OCI-M1 (cell line): ENCODE results near the gene MRGPRD.

ENCODE experiments used
- DNase-seq: peaks from one replicate; lab custom pipeline; 2025; lab: John Stamatoyannopoulos, UW

MRGPRD gene

DNA sequence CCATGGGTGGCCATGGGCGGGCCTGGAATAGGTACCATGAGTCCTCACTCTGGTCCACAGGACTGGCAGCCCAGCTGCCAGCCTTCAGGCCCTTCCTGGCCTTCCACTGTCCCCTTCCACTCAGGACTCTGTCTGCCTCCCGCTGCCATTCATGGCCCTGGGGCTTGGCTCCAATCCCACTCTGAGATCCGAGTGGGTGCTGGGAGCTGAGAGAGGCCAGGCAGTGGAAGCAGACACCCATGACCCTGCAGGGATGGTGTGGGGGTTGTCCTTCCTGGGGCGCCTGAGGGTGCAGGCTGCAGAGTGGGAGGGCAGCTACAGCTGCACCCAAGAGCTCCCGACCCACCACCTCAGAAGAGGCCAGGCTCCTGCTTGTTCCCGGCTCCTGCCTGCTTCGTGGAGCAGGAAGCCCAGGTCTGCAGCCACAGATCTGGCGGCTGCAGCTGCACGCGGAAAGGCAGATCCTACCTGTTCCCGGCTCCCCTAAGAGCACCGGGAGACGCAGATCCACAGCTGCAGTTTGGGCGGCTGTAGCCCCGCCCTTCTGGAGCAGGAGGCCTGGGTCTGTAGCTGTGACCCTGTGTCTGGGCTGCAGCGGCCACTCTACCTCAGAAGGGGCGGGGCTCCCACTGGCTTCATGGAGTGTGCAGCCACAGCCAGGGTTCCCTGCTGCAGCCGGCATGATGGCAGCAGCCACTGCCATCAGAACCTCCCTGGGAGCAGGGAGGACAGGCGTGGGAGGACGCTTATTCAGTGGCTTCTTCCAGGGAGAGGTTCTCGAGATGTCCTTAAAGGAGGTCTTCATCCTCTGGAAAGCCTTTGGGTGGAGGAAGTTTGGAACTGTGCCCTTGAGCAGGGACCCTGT lies 49.6 kb downstream of the MRGPRD start:
- DNase-seq: no peak
